Astrocyte of the cerebellum (primary cell): ENCODE measurements around the gene RBM43.
"Not testable (repeated sequence)": the region's sequence is repeated elsewhere in the genome, so short reads cannot be mapped to it uniquely, and the experiment has no call there.

Source experiments
- DNase-seq: peaks from one replicate; pipeline ENCODE4 v3.0.0-alpha.2; 2011; ENCODE audit warnings: low read depth
- H3K4me3 ChIP-seq: 2 replicates; pipeline ENCODE4 v1.5.1; 2011; ENCODE audit warnings: mild to moderate bottlenecking, low read depth, low read length, moderate library complexity
- in situ Hi-C: cut with HindIII; loops from 2 replicates; pipeline ENCODE4 v1.10.0; 2017; ENCODE audit warnings: low sequenced_read_pairs
- TF ChIP-seq, protein P1 (sequence below): IDR thresholded peaks from 2 replicates; pipeline ENCODE4 v1.5.1; 2012; ENCODE audit warnings: low read length, low read depth, moderate library complexity, mild to moderate bottlenecking; ENCODE audit errors: missing control alignments

The RBM43 gene

GRCh38 chr2:151237422-151238025 is 24.1 kb downstream of the RBM43 start:
- no peak for DNase-seq
- H3K4me3 ChIP-seq, result no peak overlapping the region
- in situ Hi-C loops, result no loop called here
- TF ChIP-seq, protein P1, sequence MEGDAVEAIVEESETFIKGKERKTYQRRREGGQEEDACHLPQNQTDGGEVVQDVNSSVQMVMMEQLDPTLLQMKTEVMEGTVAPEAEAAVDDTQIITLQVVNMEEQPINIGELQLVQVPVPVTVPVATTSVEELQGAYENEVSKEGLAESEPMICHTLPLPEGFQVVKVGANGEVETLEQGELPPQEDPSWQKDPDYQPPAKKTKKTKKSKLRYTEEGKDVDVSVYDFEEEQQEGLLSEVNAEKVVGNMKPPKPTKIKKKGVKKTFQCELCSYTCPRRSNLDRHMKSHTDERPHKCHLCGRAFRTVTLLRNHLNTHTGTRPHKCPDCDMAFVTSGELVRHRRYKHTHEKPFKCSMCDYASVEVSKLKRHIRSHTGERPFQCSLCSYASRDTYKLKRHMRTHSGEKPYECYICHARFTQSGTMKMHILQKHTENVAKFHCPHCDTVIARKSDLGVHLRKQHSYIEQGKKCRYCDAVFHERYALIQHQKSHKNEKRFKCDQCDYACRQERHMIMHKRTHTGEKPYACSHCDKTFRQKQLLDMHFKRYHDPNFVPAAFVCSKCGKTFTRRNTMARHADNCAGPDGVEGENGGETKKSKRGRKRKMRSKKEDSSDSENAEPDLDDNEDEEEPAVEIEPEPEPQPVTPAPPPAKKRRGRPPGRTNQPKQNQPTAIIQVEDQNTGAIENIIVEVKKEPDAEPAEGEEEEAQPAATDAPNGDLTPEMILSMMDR, result peak; percentile 5

DNA sequence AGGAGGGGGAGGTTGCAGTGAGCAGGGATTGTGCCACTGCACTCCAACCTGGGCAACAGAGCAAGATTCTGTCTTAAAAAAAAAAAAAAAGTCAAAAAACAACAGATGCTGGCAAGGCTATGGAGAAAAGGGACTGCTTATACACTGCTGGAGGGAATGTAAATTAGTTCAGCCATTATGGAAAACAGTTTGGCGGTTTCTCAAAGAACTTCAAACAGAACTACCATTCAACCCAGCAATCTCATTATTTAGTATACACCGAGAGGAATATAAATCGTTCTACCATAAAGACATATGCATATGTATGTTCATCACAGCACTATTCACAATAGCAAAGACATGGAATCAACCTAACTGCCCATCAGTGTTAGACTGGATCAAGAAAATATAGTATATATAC is 27.9 kb downstream of the RBM43 start:
- DNase-seq, in situ Hi-C loops, H3K4me3 ChIP-seq: not testable (repeated sequence)

- DNase-seq, in situ Hi-C loops: not testable (repeated sequence)
Observed at GRCh38 chr2:151233288-151233687, 28.4 kb downstream of the RBM43 start.

DNA sequence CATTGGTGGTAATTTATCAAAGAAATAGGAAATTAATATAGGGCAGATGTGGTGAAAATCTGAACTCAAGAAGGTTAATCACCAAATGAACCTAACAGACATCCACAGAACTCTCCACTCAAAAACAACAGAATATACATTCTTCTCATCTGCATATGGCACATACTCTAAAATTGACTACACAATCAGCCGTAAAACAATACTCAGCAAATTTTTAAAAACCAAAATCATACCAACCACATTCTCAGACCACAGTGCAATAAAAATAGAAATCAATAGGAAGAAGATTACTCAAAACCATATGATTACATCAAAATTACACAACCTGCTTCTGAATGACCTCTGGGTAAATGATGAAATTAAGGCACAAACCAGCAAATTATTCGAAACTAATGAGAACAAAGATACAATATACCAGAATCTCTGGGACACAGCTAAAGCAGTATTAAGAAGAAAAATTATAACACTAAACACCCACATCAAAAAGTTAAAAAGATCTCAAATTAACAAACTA is 31.0 kb downstream of the RBM43 start:
- no peak overlapping the region for H3K4me3 ChIP-seq
- in situ Hi-C loops, result no loop called here
- DNase-seq, result no peak
- TF ChIP-seq, protein P1, result no peak

More at GRCh38 chr2:151233288-151233687, 28.4 kb downstream of the RBM43 start:
- H3K4me3 ChIP-seq, result not testable (repeated sequence)

DNA sequence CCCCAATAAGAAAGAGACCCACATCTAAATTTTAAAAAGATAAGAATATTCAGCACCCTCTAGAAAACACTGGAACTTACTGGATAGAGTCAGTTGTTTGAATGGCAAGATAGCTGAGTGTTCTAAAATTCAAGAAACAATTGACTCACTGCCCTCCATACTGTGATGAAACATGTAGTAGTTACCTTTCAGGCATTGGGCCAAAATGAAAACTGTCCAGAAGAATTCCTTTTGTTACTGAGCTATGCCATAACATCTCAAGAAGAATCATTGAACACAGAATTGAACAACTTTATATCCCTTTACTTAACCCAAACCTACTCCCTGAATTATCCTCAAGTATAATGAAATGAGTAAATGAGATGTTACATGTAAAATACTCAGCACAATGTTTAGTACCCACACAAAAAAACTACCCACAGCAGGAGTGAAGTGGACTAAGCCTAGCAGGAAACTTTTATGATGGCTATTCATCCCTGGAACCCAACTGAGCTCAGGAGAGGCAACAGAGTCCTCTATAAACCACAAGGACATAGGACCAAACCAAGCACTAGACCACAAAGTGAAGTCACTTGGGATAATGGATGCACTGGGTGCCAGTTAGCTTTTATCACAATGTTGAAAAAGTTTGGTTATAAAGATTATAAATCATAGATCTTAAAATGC is 32.7 kb downstream of the RBM43 start:
- H3K4me3 ChIP-seq, result no peak overlapping the region
- TF ChIP-seq, protein P1, result no peak
- DNase-seq, result peak; percentile 1
- in situ Hi-C loops, result no loop called here

- in situ Hi-C loops, result no loop called here
- no peak for DNase-seq
- H3K4me3 ChIP-seq, result no peak overlapping the region
- TF ChIP-seq, protein P1, result no peak
Observed at GRCh38 chr2:151217343-151217742, 44.3 kb downstream of the RBM43 start.

- no peak overlapping the region for H3K4me3 ChIP-seq
- in situ Hi-C loops, result no loop called here
- TF ChIP-seq, protein P1, result no peak
- no peak for DNase-seq
Observed at GRCh38 chr2:151207100-151207499, 54.6 kb downstream of the RBM43 start.
